Left lung (tissue), 10 donors: ENCODE measurements around the gene ATAD3C. TPM values are rescaled to one million over a fixed set of nuclear protein-coding genes. Genes with fewer than 3 reads are reported as not detected.
"Not testable (repeated sequence)": the region's sequence is repeated elsewhere in the genome, so short reads cannot be mapped to it uniquely, and the experiment has no call there.

Experiments
- ATAC-seq: fragments of 200-7000 bp; cut with Tn5 transposase; one replicate; pipeline ENCODE4 v1.9.1; 2020; ENCODE audit warnings: moderate library complexity
- DNase-seq, 4 donors: peaks; one replicate each; pipeline ENCODE4 v3.0.0-alpha.2; 2013 to 2020
- H3K27ac ChIP-seq, 2 donors: fragments of 200-600 bp; sonication (generic) in 1 of 2; one replicate each; pipeline versions ENCODE4 v1.5.0 to v1.8.0; 2020 to 2021
- H3K27me3 ChIP-seq, 2 donors: fragments of 200-600 bp; sonication (generic) in 1 of 2; one replicate each; pipeline versions ENCODE4 v1.5.0 to v1.8.0; 2020 to 2021
- H3K36me3 ChIP-seq, 2 donors: fragments of 200-600 bp; sonication (generic) in 1 of 2; one replicate each; pipeline versions ENCODE4 v1.5.0 to v1.8.0; 2020 to 2021
- H3K4me1 ChIP-seq, 2 donors: fragments of 200-600 bp; one replicate each; pipeline ENCODE4 v1.8.0; 2021
- H3K4me3 ChIP-seq, 2 donors: fragments of 200-600 bp; sonication (generic) in 1 of 2; one replicate each; pipeline versions ENCODE4 v1.5.0 to v1.8.0; 2020 to 2021; ENCODE audit warnings: mild to moderate bottlenecking in 1 of 2
- H3K9me3 ChIP-seq, 2 donors: fragments of 200-600 bp; sonication (generic) in 1 of 2; one replicate each; pipeline versions ENCODE4 v1.5.0 to v1.8.0; 2020 to 2021
- CTCF ChIP-seq, 2 donors: fragments of 200-600 bp; sonication (generic) in 1 of 2; IDR thresholded peaks; one replicate each; pipeline versions ENCODE4 v1.5.0 to v1.8.0; 2021; ENCODE audit warnings: antibody characterized with exemption in 2 of 2
- intact Hi-C, 2 donors: fragments of 100-400 bp; cut with DNase I; formaldehyde crosslinking; loops; one replicate each; pipeline versions ENCODE4 v1.11.2 to v1.14.2; 2022
- polyA plus RNA-seq, 6 donors: library from polyadenylated mRNA; unstranded; fragments of 120-200 nt; gene quantifications; one replicate each; pipeline ENCODE4 v1.2.1, GENCODE V29; 2013; ENCODE audit not compliant: insufficient read length in 6 of 6
- total RNA-seq, 2 donors: library from RNA; stranded (reverse); fragmentation: NEBNext Ultra II Directional; extraction: Animal tissue kit (Norgen Biotek cat#: 25700); gene quantifications; one replicate each; pipeline ENCODE4 v1.2.1, GENCODE V29; 2021
- donor health status: DM: no; HTN: yes; CAD: no.
- donor health status: DM: no; HTN: no; CAD: no.

The ATAD3C gene
- total and polyA plus RNA-seq, 8 donors: 0.88 to 14.9 (median 4.0) TPM

- H3K4me1 ChIP-seq: peaks cover 16 to 58% of the 10 kb centered on the region in 2 donors
- H3K9me3 ChIP-seq: no peaks in the 10 kb centered on the region
- H3K4me3 ChIP-seq: no peak overlapping the region
- ATAC-seq: no peak
- intact Hi-C loops: no loop called here
- peak in 1 of 4 donors; percentile 52 for DNase-seq
- H3K27ac ChIP-seq: peak overlapping the region in 1 of 2 donors; percentile 5
- TF ChIP-seq CTCF (IDR thresholded peaks at IDR 0.05): peak in 1 of 2 donors; percentile 42
- H3K36me3 ChIP-seq: peaks cover 0 to 62% of the 10 kb centered on the region in 2 donors
- no peaks in the 10 kb centered on the region for H3K27me3 ChIP-seq
These were observed 47.2 kb upstream of the ATAD3C start for GRCh38 chr1:1402072-1402900.

GRCh38 chr1:1402901-1403392, 46.5 kb upstream of the ATAD3C start:
- DNase-seq: peak in 1 of 4 donors; percentile 13
- H3K27ac ChIP-seq, H3K4me3 ChIP-seq, H3K27me3 ChIP-seq, intact Hi-C loops, H3K9me3 ChIP-seq, ATAC-seq: not testable (repeated sequence)
- Histone ChIP-seq H3K4me1 (peaks cover 10 to 56% of the 10 kb centered on the region in 2 donors), H3K36me3 (peaks cover 0 to 56% of the 10 kb centered on the region in 2 donors)

GRCh38 chr1:1403653-1404052, 45.8 kb upstream of the ATAD3C start:
- no peaks in the 10 kb centered on the region for H3K27me3 ChIP-seq
- ATAC-seq (no peak), DNase-seq (no peak)
- H3K4me1 ChIP-seq: peaks cover 14 to 59% of the 10 kb centered on the region in 2 donors
- no peak overlapping the region for H3K4me3 ChIP-seq
- H3K27ac ChIP-seq: no peak overlapping the region
- intact Hi-C loops: no loop called here
- no peaks in the 10 kb centered on the region for H3K9me3 ChIP-seq
- peaks cover 0 to 54% of the 10 kb centered on the region in 2 donors for H3K36me3 ChIP-seq
- no peak for TF ChIP-seq CTCF (IDR thresholded peaks at IDR 0.05)

GRCh38 chr1:1406101-1406820, 43.2 kb upstream of the ATAD3C start:
- peaks cover 9 to 54% of the 10 kb centered on the region in 2 donors for H3K4me1 ChIP-seq
- no peak for TF ChIP-seq CTCF (IDR thresholded peaks at IDR 0.05)
- intact Hi-C loops: no loop called here
- H3K27ac ChIP-seq: peak overlapping the region; percentile 72 to 91
- peak overlapping the region; percentile 86 to 99 for H3K4me3 ChIP-seq
- H3K27me3 ChIP-seq: no peaks in the 10 kb centered on the region
- ATAC-seq (peak; percentile 2), DNase-seq (peak in 1 of 4 donors; percentile 79)
- no peaks in the 10 kb centered on the region for H3K9me3 ChIP-seq
- peaks cover 0 to 46% of the 10 kb centered on the region in 2 donors for H3K36me3 ChIP-seq

GRCh38 chr1:1406821-1407635, 42.5 kb upstream of the ATAD3C start, which contains the start of gene MRPL20:
TSS of gene MRPL20 (minus strand) at chr1:1407293. CDS start at chr1:1407217, 76 bp downstream.
- peak in 1 of 2 donors; percentile 2 for TF ChIP-seq CTCF (IDR thresholded peaks at IDR 0.05)
- peaks cover 0 to under 1% of the 10 kb centered on the region in 2 donors for H3K9me3 ChIP-seq
- intact Hi-C loops: no loop called here

More at GRCh38 chr1:1406821-1407635, 42.5 kb upstream of the ATAD3C start, which contains the start of gene MRPL20:
- H3K36me3 ChIP-seq: peaks cover 0 to 38% of the 10 kb centered on the region in 2 donors
- H3K4me1 ChIP-seq: peaks cover 9 to 48% of the 10 kb centered on the region in 2 donors
- no peaks in the 10 kb centered on the region for H3K27me3 ChIP-seq
- ATAC-seq (peak; percentile 99), DNase-seq (peak; percentile 88 to 98 (median 94))
- H3K27ac ChIP-seq: peak within 1 kb of the TSS; percentile 72 to 91
- peak within 1 kb of the TSS; percentile 86 to 99 for H3K4me3 ChIP-seq
